ENCODE measurements around the gene EPHB1. TPM values are rescaled to one million over a fixed set of nuclear protein-coding genes. Genes with fewer than 3 reads are reported as not detected.

The EPHB1 gene
- total RNA-seq, 1 donor from 2014 or later, result 16.3 TPM

DNA sequence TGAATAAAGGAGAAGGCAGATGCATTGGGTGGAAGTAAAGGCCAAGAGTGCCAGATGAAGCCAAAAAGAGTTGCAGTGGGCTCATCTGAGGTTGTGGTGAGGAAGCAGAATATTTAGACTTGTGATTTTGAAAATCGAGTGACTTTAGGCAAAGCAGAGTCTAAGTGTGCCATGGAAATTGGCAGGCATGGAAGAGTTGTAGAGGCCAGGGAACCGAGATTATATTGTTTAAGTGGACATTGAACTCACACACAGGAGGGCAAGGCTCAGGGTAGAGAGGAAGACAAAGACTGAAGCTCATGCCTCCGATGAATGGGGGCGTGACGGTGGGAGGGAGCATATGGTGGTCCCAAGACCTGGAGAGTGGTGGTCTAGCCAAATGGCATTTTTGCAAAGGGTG lies 347.5 kb downstream of the EPHB1 start:
- Mint-ChIP-seq H3K36me3 (ENCODE audit: unreplicated experiment) (no peaks in the 10 kb centered on the region), H3K27ac (ENCODE audit: unreplicated experiment) (no peak overlapping the region), H3K27me3 (ENCODE audit: unreplicated experiment) (peaks cover 8% of the 10 kb centered on the region), H3K4me3 (ENCODE audit: unreplicated experiment) (no peak overlapping the region), H3K4me1 (ENCODE audit: low read depth, unreplicated experiment) (peaks cover 26% of the 10 kb centered on the region), H3K9me3 (ENCODE audit: unreplicated experiment) (peaks cover 15% of the 10 kb centered on the region)
- no peak for DNase-seq
- TF ChIP-seq, protein P1, sequence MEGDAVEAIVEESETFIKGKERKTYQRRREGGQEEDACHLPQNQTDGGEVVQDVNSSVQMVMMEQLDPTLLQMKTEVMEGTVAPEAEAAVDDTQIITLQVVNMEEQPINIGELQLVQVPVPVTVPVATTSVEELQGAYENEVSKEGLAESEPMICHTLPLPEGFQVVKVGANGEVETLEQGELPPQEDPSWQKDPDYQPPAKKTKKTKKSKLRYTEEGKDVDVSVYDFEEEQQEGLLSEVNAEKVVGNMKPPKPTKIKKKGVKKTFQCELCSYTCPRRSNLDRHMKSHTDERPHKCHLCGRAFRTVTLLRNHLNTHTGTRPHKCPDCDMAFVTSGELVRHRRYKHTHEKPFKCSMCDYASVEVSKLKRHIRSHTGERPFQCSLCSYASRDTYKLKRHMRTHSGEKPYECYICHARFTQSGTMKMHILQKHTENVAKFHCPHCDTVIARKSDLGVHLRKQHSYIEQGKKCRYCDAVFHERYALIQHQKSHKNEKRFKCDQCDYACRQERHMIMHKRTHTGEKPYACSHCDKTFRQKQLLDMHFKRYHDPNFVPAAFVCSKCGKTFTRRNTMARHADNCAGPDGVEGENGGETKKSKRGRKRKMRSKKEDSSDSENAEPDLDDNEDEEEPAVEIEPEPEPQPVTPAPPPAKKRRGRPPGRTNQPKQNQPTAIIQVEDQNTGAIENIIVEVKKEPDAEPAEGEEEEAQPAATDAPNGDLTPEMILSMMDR (IDR thresholded peaks at IDR 0.05; ENCODE audit: partially characterized antibody, unreplicated experiment), result no peak

DNA sequence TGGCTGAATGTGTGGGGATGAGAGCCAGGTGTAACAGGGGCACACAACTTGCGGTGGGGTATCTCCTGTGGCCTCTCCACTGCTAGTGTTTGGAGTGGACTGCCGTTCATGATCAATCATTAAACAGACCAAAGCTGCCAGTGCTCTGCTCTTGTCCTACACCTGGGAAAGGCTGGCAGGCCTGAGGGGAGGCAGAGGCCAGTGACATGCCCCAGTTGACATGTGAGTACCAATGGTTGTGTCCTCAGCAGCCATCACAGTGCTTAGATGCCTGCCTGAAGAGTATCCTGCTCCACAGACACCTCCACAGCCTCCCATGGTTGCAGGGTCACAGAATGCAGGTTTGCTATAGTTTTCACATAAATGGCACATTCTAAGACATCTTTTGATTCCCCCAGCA lies 348.4 kb downstream of the EPHB1 start:
- Mint-ChIP-seq H3K9me3 (ENCODE audit: unreplicated experiment) (peaks cover 15% of the 10 kb centered on the region), H3K4me1 (ENCODE audit: low read depth, unreplicated experiment) (peaks cover 28% of the 10 kb centered on the region), H3K4me3 (ENCODE audit: unreplicated experiment) (no peak overlapping the region), H3K36me3 (ENCODE audit: unreplicated experiment) (no peaks in the 10 kb centered on the region), H3K27me3 (ENCODE audit: unreplicated experiment) (peaks cover 8% of the 10 kb centered on the region), H3K27ac (ENCODE audit: unreplicated experiment) (no peak overlapping the region)
- DNase-seq, result no peak
- TF ChIP-seq, protein P1 (IDR thresholded peaks at IDR 0.05; ENCODE audit: partially characterized antibody, unreplicated experiment), result no peak

DNA sequence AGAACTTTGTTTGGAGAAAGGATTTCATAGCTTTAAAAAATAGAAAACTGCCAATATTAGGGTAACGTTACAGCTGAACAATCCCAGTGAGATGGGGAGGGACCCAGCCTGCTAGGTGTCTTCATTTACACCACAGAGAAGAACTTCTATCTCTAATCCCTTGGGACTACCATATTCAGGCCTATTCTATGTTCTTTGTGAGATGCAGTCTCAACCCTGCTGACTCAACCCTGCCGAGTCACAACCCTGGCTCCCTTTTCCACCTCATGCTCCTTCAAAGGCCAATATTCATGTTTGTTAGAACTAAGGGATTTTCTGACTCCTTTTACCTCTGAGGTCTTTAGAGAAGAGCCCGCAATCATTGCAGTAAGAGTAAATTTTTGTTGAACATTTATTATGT lies 350.5 kb downstream of the EPHB1 start:
- peaks cover 33% of the 10 kb centered on the region for H3K4me1 Mint-ChIP-seq (ENCODE audit: low read depth, unreplicated experiment)
- H3K27me3 Mint-ChIP-seq (ENCODE audit: unreplicated experiment), result peaks cover 10% of the 10 kb centered on the region

DNA sequence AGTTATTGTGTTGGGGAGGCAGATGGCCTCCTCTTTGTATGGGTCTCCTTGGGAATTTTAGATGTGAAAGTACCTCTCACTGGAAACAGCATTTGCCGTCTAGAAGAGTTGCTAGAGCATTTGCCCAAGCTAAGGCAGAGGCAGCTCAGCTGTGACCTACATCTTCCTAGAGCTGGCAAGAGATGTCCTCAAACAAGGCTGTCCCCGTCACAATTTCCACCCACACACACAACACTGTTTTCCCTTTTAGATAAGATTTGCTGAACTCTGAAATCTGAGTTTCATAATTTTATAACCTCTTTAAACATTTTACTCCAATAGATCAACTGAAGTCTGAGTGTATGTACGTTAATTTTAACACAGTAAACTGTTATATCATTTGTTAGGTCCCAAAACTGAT lies 352.6 kb downstream of the EPHB1 start:
- peaks cover 7% of the 10 kb centered on the region for H3K9me3 Mint-ChIP-seq (ENCODE audit: unreplicated experiment)
- no peak for DNase-seq
- H3K27ac Mint-ChIP-seq (ENCODE audit: unreplicated experiment), result no peak overlapping the region
- peaks cover 7% of the 10 kb centered on the region for H3K27me3 Mint-ChIP-seq (ENCODE audit: unreplicated experiment)
- peaks cover 17% of the 10 kb centered on the region for H3K4me1 Mint-ChIP-seq (ENCODE audit: low read depth, unreplicated experiment)
- TF ChIP-seq, protein P1 (IDR thresholded peaks at IDR 0.05; ENCODE audit: partially characterized antibody, unreplicated experiment), result no peak
- H3K36me3 Mint-ChIP-seq (ENCODE audit: unreplicated experiment), result no peaks in the 10 kb centered on the region
- H3K4me3 Mint-ChIP-seq (ENCODE audit: unreplicated experiment), result no peak overlapping the region

More for the DNA sequence above, 350.5 kb downstream of the EPHB1 start:
- H3K27ac Mint-ChIP-seq (ENCODE audit: unreplicated experiment), result no peak overlapping the region
- TF ChIP-seq, protein P1 (IDR thresholded peaks at IDR 0.05; ENCODE audit: partially characterized antibody, unreplicated experiment), result no peak
- no peak for DNase-seq
- no peaks in the 10 kb centered on the region for H3K36me3 Mint-ChIP-seq (ENCODE audit: unreplicated experiment)
- peaks cover 15% of the 10 kb centered on the region for H3K9me3 Mint-ChIP-seq (ENCODE audit: unreplicated experiment)
- H3K4me3 Mint-ChIP-seq (ENCODE audit: unreplicated experiment), result no peak overlapping the region

DNA sequence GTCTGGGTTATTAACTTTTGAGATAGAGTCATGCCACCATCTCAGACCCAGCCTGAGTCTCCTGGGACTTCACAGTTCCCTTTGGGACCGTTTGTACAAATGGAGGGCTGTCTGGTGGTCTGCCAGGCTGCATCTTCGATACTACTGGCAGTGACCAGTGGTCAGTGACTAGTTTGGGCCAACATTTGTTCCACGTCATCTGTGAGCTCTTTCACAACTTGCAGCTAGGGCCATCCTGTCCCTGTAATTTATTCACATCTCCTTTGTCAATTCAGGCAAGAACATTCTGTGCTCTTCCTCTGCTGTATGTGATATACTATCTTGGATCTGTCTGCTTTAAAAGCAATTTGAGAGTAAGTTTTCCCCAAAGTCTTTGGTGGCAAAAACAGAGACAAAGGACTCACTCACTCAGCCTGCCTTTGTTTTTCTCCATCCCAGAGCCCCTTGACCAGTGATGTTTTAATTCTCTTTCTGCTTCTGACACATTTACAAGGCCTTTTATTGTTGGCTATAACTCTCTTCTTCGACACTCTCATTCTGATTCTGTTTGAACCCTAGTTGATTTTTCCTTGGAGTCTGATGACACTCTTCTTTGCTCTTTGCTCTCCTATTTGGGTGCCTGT lies 353.4 kb downstream of the EPHB1 start:
- peaks cover 17% of the 10 kb centered on the region for H3K4me1 Mint-ChIP-seq (ENCODE audit: low read depth, unreplicated experiment)
- H3K27me3 Mint-ChIP-seq (ENCODE audit: unreplicated experiment), result peaks cover 5% of the 10 kb centered on the region
- H3K4me3 Mint-ChIP-seq (ENCODE audit: unreplicated experiment), result no peak overlapping the region
- no peaks in the 10 kb centered on the region for H3K36me3 Mint-ChIP-seq (ENCODE audit: unreplicated experiment)
- TF ChIP-seq, protein P1 (IDR thresholded peaks at IDR 0.05; ENCODE audit: partially characterized antibody, unreplicated experiment), result no peak
- H3K27ac Mint-ChIP-seq (ENCODE audit: unreplicated experiment), result no peak overlapping the region
- DNase-seq, result no peak
- peaks cover 6% of the 10 kb centered on the region for H3K9me3 Mint-ChIP-seq (ENCODE audit: unreplicated experiment)

All from glutamatergic neuron (in vitro differentiated cells).